A549 (cell line): ENCODE data around the gene CTDP1. TPM values are rescaled to one million over a fixed set of nuclear protein-coding genes. Genes with fewer than 3 reads are reported as not detected.

ENCODE experiments used
- ATAC-seq, 2 experiments: fragments of 200-7000 bp in 1 of 2; fragments of >200 bp in 1 of 2; cut with Nextera tagmentation in 1 of 2; cut with Tn5 transposase in 1 of 2; 3 replicates each; pipeline versions ENCODE4 v1.8.0 to v1.9.1; 2018 to 2020; ENCODE audit warnings: mild to moderate bottlenecking in 1 of 2, moderate library complexity in 1 of 2
- CTCF ChIA-PET: fragments of 300-600 bp; sonication (Branson Sonifier 250); formaldehyde crosslinking; extraction: SDS; loops from one replicate; lab custom pipeline; 2021; ENCODE audit warnings: antibody characterized with exemption, inconsistent platforms; lab: Yijun Ruan, JAX
- POLR2A ChIA-PET: fragments of 350-600 bp; formaldehyde crosslinking; extraction: SDS; loops from one replicate; lab custom pipeline; 2021; ENCODE audit warnings: antibody characterized with exemption, inconsistent platforms; lab: Yijun Ruan, JAX
- DNase-seq, 2 experiments: peaks; one replicate each; pipeline versions ENCODE4 v3.0.0 to v3.0.0-alpha.2; 2011 to 2016; ENCODE audit warnings: low read depth in 1 of 2, low spot score in 1 of 2
- FAIRE-seq: peaks from 2 replicates; lab custom pipeline; 2011; peaks lifted over from hg19 to GRCh38; lab: Jason Lieb, UNC
- H3K27ac ChIP-seq, 2 experiments: fragments of >200 bp; sonication (Bioruptor Twin); formaldehyde crosslinking; 3 replicates each; pipeline ENCODE4 v1.5.1; 2016 to 2017
- H3K4me1 ChIP-seq: fragments of >200 bp; sonication (Bioruptor Twin); formaldehyde crosslinking; 3 replicates; pipeline ENCODE4 v1.6.1; 2016
- H3K4me2 ChIP-seq: fragments of >200 bp; sonication (Bioruptor Twin); formaldehyde crosslinking; 3 replicates; pipeline ENCODE4 v1.6.1; 2016
- H3K4me3 ChIP-seq: fragments of >200 bp; sonication (Bioruptor Twin); formaldehyde crosslinking; 3 replicates; pipeline ENCODE4 v1.5.1; 2016
- H3K9me3 ChIP-seq: fragments of >200 bp; sonication (Bioruptor Twin); formaldehyde crosslinking; 3 replicates; pipeline ENCODE4 v1.6.1; 2016
- CBX8 ChIP-seq: fragments of 200-600 bp; sonication (generic); IDR thresholded peaks from 2 replicates; pipeline ENCODE4 v1.6.1; 2016
- CHD4 ChIP-seq: fragments of 200-600 bp; sonication (generic); IDR thresholded peaks from 2 replicates; pipeline ENCODE4 v1.6.1; 2016; ENCODE audit warnings: antibody characterized with exemption, mild to moderate bottlenecking, borderline replicate concordance
- CTCF ChIP-seq: fragments of >200 bp; sonication (Bioruptor Twin); formaldehyde crosslinking; IDR thresholded peaks from 3 replicates; pipeline ENCODE4 v1.5.1; 2016
- EHF ChIP-seq: fragments of 250-450 bp; sonication (Bioruptor Pico); IDR thresholded peaks from 2 replicates; pipeline ENCODE4 v1.5.0; 2020; ENCODE audit warnings: mild to moderate bottlenecking
- EHMT2 ChIP-seq: fragments of 200-600 bp; sonication (generic); IDR thresholded peaks from 2 replicates; pipeline ENCODE4 v1.6.1; 2016; ENCODE audit warnings: antibody characterized with exemption, low read depth, mild to moderate bottlenecking, moderate library complexity
- ELK1 ChIP-seq: fragments of 150-350 bp; IDR thresholded peaks from 2 replicates; pipeline ENCODE4 v1.6.1; 2014; ENCODE audit warnings: low read depth, mild to moderate bottlenecking, low read length
- ESRRA ChIP-seq: fragments of 150-350 bp; IDR thresholded peaks from 2 replicates; pipeline ENCODE4 v1.6.1; 2014; ENCODE audit warnings: mild to moderate bottlenecking, low read length, borderline replicate concordance
- HDAC2 ChIP-seq: fragments of 200-600 bp; sonication (generic); IDR thresholded peaks from 2 replicates; pipeline ENCODE4 v1.6.1; 2016
- HES2 ChIP-seq: fragments of >200 bp; sonication (Bioruptor Twin); formaldehyde crosslinking; IDR thresholded peaks from 2 replicates; pipeline ENCODE4 v1.6.1; 2016
- HEYL ChIP-seq: fragments of 250-450 bp; sonication (Bioruptor Pico); IDR thresholded peaks from 2 replicates; pipeline ENCODE4 v1.8.0; 2021; ENCODE audit warnings: mild to moderate bottlenecking, moderate library complexity
- HMGXB4 ChIP-seq: fragments of 250-450 bp; sonication (Bioruptor Pico); IDR thresholded peaks from 2 replicates; pipeline ENCODE4 v1.5.0; 2021; ENCODE audit warnings: mild to moderate bottlenecking, moderate library complexity, borderline replicate concordance
- HOXB5 ChIP-seq: fragments of 250-450 bp; sonication (Bioruptor Pico); IDR thresholded peaks from 2 replicates; pipeline ENCODE4 v1.5.0; 2020; ENCODE audit warnings: mild to moderate bottlenecking, moderate library complexity
- KDM1A ChIP-seq: fragments of 200-600 bp; sonication (generic); IDR thresholded peaks from 2 replicates; pipeline ENCODE4 v1.6.1; 2016; ENCODE audit warnings: low read depth, mild to moderate bottlenecking
- MAFK ChIP-seq: fragments of 450-650 bp; IDR thresholded peaks from 2 replicates; pipeline ENCODE4 v1.6.1; 2014; ENCODE audit not compliant: partially characterized antibody
- MAX ChIP-seq: IDR thresholded peaks from 2 replicates; pipeline ENCODE4 v1.6.1; 2012
- PHF8 ChIP-seq: fragments of 200-600 bp; sonication (generic); IDR thresholded peaks from 2 replicates; pipeline ENCODE4 v1.6.1; 2016; ENCODE audit warnings: low read depth, mild to moderate bottlenecking, antibody characterized with exemption, moderate library complexity, borderline replicate concordance
- POLR2A ChIP-seq: IDR thresholded peaks from 2 replicates; pipeline ENCODE4 v1.6.1; 2012; ENCODE audit warnings: mild to moderate bottlenecking, low read length
- RAD21 ChIP-seq, 2 experiments: fragments of >200 bp in 1 of 2; sonication (Bioruptor Twin) in 1 of 2; formaldehyde crosslinking in 1 of 2; IDR thresholded peaks in 1 of 2; conservative IDR thresholded peaks in 1 of 2; 2 replicates in 1 of 2; 3 replicates in 1 of 2; pipeline ENCODE4 v1.6.1; 2012 to 2018; ENCODE audit warnings: inconsistent platforms in 1 of 2
- RARB ChIP-seq: fragments of 250-450 bp; sonication (Bioruptor Pico); IDR thresholded peaks from 2 replicates; pipeline ENCODE4 v1.8.0; 2021; ENCODE audit warnings: mild to moderate bottlenecking, moderate library complexity
- SMC3 ChIP-seq: fragments of >200 bp; sonication (Bioruptor Twin); formaldehyde crosslinking; IDR thresholded peaks from 3 replicates; pipeline ENCODE4 v1.6.1; 2018; ENCODE audit warnings: inconsistent platforms
- TFCP2L1 ChIP-seq: fragments of 250-450 bp; sonication (Bioruptor Pico); IDR thresholded peaks from 2 replicates; pipeline ENCODE4 v1.5.0; 2021; ENCODE audit warnings: mild to moderate bottlenecking
- ZC3H11A ChIP-seq: fragments of 450-650 bp; IDR thresholded peaks from 2 replicates; pipeline ENCODE4 v1.6.1; 2014; ENCODE audit warnings: antibody characterized with exemption, mild to moderate bottlenecking
- WGBS: methylation state at CpG from one replicate; pipeline ENCODE4 v1.1.6; 2017; ENCODE audit errors: missing lambda C conversion rate; 5-methylcytosine and 5-hydroxymethylcytosine counted together
- polyA plus RNA-seq, 4 experiments: library from polyadenylated mRNA; depleted of rRNA in 3 of 4; stranded (reverse); fragments of >200 nt; fragmentation: RNase III in 1 of 4; extraction: RNeasy Plus Mini Kit Qiagen cat#74134 plus additional on column Dnase treatment in 1 of 4; gene quantifications; 2 replicates in 3 of 4; 3 replicates in 1 of 4; pipeline ENCODE4 v1.2.3, GENCODE V29; 2011 to 2017

The CTDP1 gene
- polyA plus RNA-seq, 2 of the 4 experiments (the other 2 are of a cell fraction): 6.8 to 12.1 TPM

- H3K4me3 ChIP-seq: no peak overlapping the region
- POLR2A ChIA-PET: no interaction called here
- H3K9me3 ChIP-seq: peaks cover 8% of the 10 kb centered on the region; the same call in 1 of the 3 replicates
- H3K4me2 ChIP-seq: no peak overlapping the region
- no peaks in the 10 kb centered on the region for H3K4me1 ChIP-seq
- WGBS: 18% methylated on average over 4 of the region's 11 CpGs
- TF ChIP-seq ESRRA: no peak
- TF ChIP-seq KDM1A: no peak
- TF ChIP-seq TFCP2L1: no peak
- no peak for TF ChIP-seq CTCF
- TF ChIP-seq HES2: no peak
- TF ChIP-seq RAD21 (conservative IDR thresholded peaks at IDR 0.05 in 1 of 2, IDR thresholded peaks at IDR 0.05 in 1 of 2): no peak
- no peak for TF ChIP-seq MAFK
- TF ChIP-seq EHF: no peak
- no peak for TF ChIP-seq CBX8
- no peak overlapping the region for H3K27ac ChIP-seq
- ATAC-seq: no peak
- DNase-seq: no peak
- no peak for FAIRE-seq
- CTCF ChIA-PET: no interaction called here
Observed at GRCh38 chr18:79770501-79770815, 90.9 kb downstream of the CTDP1 start.

GRCh38 chr18:79770826-79771225 is 91.2 kb downstream of the CTDP1 start:
- ATAC-seq: no peak
- H3K4me2 ChIP-seq: no peak overlapping the region
- ChIA-PET POLR2A (no interaction called here), CTCF (no interaction called here)
- H3K9me3 ChIP-seq: peaks cover 8% of the 10 kb centered on the region; the same call in 1 of the 3 replicates
- no peak overlapping the region for H3K27ac ChIP-seq
- no peak for TF ChIP-seq ESRRA
- TF ChIP-seq PHF8: no peak
- no peak for TF ChIP-seq POLR2A
- TF ChIP-seq HOXB5 (CRISPR knock-in tag): no peak
- no peak for TF ChIP-seq CHD4
- TF ChIP-seq ELK1: no peak
- no peak for TF ChIP-seq HEYL (CRISPR knock-in tag)
- TF ChIP-seq ZC3H11A: no peak
- TF ChIP-seq RARB (CRISPR knock-in tag): no peak
- TF ChIP-seq HDAC2: no peak
- no peak for TF ChIP-seq MAX
- TF ChIP-seq TFCP2L1: no peak
- TF ChIP-seq SMC3: no peak
- TF ChIP-seq EHMT2: no peak
- no peak for TF ChIP-seq HMGXB4 (CRISPR knock-in tag)
- DNase-seq: no peak
- H3K4me3 ChIP-seq: no peak overlapping the region
- 81% methylated on average over 11 of the region's 24 CpGs for WGBS
- no peak for FAIRE-seq
- H3K4me1 ChIP-seq: no peaks in the 10 kb centered on the region
